Amniotic epithelial cell (primary cell): ENCODE measurements around the gene MSI2.

ENCODE experiments used
- DNase-seq: peaks from one replicate; pipeline ENCODE4 v3.0.0-alpha.2; 2010; ENCODE audit warnings: low read depth

The MSI2 gene

GRCh38 chr17:57641761-57642160 is 385.4 kb downstream of the MSI2 start:
- DNase-seq: no peak

GRCh38 chr17:57643062-57643461 is 386.7 kb downstream of the MSI2 start:
- no peak for DNase-seq

GRCh38 chr17:57644326-57644725 is 388.0 kb downstream of the MSI2 start:
- DNase-seq: no peak

GRCh38 chr17:57645950-57646665 is 389.8 kb downstream of the MSI2 start:
- peak; percentile 59 for DNase-seq

- DNase-seq: no peak
Observed at GRCh38 chr17:57648720-57649119, 392.4 kb downstream of the MSI2 start.

GRCh38 chr17:57649191-57649590 is 392.9 kb downstream of the MSI2 start:
- no peak for DNase-seq

- peak; percentile 80 for DNase-seq
Observed at GRCh38 chr17:57649731-57650484, 393.6 kb downstream of the MSI2 start.

- no peak for DNase-seq
Observed at GRCh38 chr17:57650548-57650947, 394.2 kb downstream of the MSI2 start.

- no peak for DNase-seq
Observed at GRCh38 chr17:57651451-57651850, 395.1 kb downstream of the MSI2 start.

- no peak for DNase-seq
Observed at GRCh38 chr17:57651996-57652395, 395.7 kb downstream of the MSI2 start.

- DNase-seq: no peak
Observed at GRCh38 chr17:57652811-57653210, 396.5 kb downstream of the MSI2 start.

GRCh38 chr17:57653279-57653678 is 397.0 kb downstream of the MSI2 start:
- no peak for DNase-seq

- DNase-seq: no peak
Observed at GRCh38 chr17:57654040-57654775, 397.9 kb downstream of the MSI2 start.

- no peak for DNase-seq
Observed at GRCh38 chr17:57655553-57655952, 399.2 kb downstream of the MSI2 start.

GRCh38 chr17:57657211-57657610 is 400.9 kb downstream of the MSI2 start:
- DNase-seq: no peak

GRCh38 chr17:57662041-57662440 is 405.7 kb downstream of the MSI2 start:
- no peak for DNase-seq

- DNase-seq: peak; percentile 99
Observed at GRCh38 chr17:57662644-57663308, 406.5 kb downstream of the MSI2 start.

GRCh38 chr17:57663326-57664070 is 407.2 kb downstream of the MSI2 start:
- peak; percentile 55 for DNase-seq

GRCh38 chr17:57665128-57665527 is 408.8 kb downstream of the MSI2 start:
- DNase-seq: no peak

GRCh38 chr17:57665696-57666095 is 409.4 kb downstream of the MSI2 start:
- no peak for DNase-seq

- DNase-seq: no peak
Observed at GRCh38 chr17:57666201-57666870, 410.0 kb downstream of the MSI2 start.
